Measurements from ENCODE around the gene CYP2U1.
A peak's percentile ranks its signal among the peaks of the same experiment; 100 is the strongest.
"Not testable (repeated sequence)": the region's sequence is repeated elsewhere in the genome, so short reads cannot be mapped to it uniquely, and the experiment has no call there.

Gene CYP2U1

DNA sequence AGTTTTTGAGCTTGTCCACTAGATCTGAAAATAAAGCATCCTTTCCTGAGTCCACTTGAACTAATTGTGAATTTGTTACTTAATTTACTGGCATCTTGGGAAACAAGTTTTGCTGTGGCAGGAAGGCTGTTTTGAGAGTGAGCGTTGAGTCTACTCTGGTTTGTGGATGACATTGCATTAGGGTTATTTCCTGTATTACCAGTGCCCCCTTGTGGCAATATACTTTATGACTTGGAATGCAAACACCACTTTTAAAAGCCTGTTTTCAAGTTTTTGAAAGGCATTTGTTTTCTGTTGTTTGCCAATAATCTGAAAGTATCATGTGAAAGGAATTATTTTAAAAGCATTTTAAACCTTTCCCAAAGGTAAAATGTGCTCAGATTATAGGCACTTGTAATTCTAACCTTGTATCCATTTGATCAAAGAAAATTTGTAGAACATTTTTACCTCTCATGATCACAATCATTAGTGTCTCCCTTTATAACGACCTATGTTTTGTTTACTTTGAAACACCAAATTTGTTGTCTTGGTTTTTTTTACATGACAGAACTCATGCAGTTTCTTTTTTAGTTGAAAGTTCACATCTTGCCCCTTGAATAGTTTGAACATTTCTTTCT lies 18.0 kb upstream of the CYP2U1 start:
- no peak overlapping the region for H3K4me3 ChIP-seq (ENCODE audit: low read depth, low read length)
- peak; percentile 64 for DNase-seq (ENCODE audit: low read depth)
- TF ChIP-seq, protein P1, sequence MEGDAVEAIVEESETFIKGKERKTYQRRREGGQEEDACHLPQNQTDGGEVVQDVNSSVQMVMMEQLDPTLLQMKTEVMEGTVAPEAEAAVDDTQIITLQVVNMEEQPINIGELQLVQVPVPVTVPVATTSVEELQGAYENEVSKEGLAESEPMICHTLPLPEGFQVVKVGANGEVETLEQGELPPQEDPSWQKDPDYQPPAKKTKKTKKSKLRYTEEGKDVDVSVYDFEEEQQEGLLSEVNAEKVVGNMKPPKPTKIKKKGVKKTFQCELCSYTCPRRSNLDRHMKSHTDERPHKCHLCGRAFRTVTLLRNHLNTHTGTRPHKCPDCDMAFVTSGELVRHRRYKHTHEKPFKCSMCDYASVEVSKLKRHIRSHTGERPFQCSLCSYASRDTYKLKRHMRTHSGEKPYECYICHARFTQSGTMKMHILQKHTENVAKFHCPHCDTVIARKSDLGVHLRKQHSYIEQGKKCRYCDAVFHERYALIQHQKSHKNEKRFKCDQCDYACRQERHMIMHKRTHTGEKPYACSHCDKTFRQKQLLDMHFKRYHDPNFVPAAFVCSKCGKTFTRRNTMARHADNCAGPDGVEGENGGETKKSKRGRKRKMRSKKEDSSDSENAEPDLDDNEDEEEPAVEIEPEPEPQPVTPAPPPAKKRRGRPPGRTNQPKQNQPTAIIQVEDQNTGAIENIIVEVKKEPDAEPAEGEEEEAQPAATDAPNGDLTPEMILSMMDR (IDR thresholded peaks at IDR 0.05; ENCODE audit: low read depth, low read length), result peak; percentile 36
- TF ChIP-seq MYC (IDR thresholded peaks at IDR 0.05; ENCODE audit: low read depth, low read length), result no peak

GRCh38 chr4:107915220-107915619 lies 16.1 kb upstream of the CYP2U1 start:
- DNase-seq (ENCODE audit: low read depth), result no peak
- no peak overlapping the region for H3K4me3 ChIP-seq (ENCODE audit: low read depth, low read length)
- TF ChIP-seq, protein P1 (IDR thresholded peaks at IDR 0.05; ENCODE audit: low read depth, low read length), result no peak
- TF ChIP-seq POLR2A (IDR thresholded peaks at IDR 0.05; ENCODE audit: extremely low read depth, insufficient read length), result no peak

- no peak for DNase-seq (ENCODE audit: low read depth)
- H3K4me3 ChIP-seq (ENCODE audit: low read depth, low read length), result no peak overlapping the region
- no peak for TF ChIP-seq POLR2A (IDR thresholded peaks at IDR 0.05; ENCODE audit: extremely low read depth, insufficient read length)
- no peak for TF ChIP-seq MAX (IDR thresholded peaks at IDR 0.05; ENCODE audit: low read depth, low read length)
- no peak for TF ChIP-seq MYC (IDR thresholded peaks at IDR 0.05; ENCODE audit: low read depth, low read length)
- TF ChIP-seq, protein P1 (IDR thresholded peaks at IDR 0.05; ENCODE audit: low read depth, low read length), result no peak
Measured at GRCh38 chr4:107916623-107917022, 14.7 kb upstream of the CYP2U1 start.

DNA sequence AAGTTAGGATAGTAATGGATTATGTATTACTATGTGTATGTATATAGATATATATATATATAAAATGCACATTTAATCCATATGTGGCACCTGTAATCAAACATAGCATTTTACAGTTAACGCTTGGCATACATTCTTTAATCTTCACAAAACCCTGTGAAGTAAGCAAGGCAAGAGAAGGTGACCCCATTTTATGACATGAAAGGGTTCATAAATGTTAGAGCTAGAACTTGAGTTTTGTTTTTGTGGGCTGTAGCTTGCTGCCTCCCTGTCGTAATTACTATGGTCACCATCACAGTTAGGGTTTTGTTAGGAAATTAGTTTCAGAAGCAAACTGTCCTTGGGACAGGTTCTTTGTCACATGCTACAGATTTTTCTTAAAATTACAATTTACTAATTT lies 13.8 kb upstream of the CYP2U1 start:
- H3K4me3 ChIP-seq (ENCODE audit: low read depth, low read length), result no peak overlapping the region
- no peak for DNase-seq (ENCODE audit: low read depth)
- TF ChIP-seq MYC (IDR thresholded peaks at IDR 0.05; ENCODE audit: low read depth, low read length) (no peak), MAX (IDR thresholded peaks at IDR 0.05; ENCODE audit: low read depth, low read length) (no peak), POLR2A (IDR thresholded peaks at IDR 0.05; ENCODE audit: extremely low read depth, insufficient read length) (no peak)
- TF ChIP-seq, protein P1 (IDR thresholded peaks at IDR 0.05; ENCODE audit: low read depth, low read length), result no peak

- TF ChIP-seq, protein P1 (IDR thresholded peaks at IDR 0.05; ENCODE audit: low read depth, low read length), result no peak
- TF ChIP-seq MAX (IDR thresholded peaks at IDR 0.05; ENCODE audit: low read depth, low read length) (no peak), POLR2A (IDR thresholded peaks at IDR 0.05; ENCODE audit: extremely low read depth, insufficient read length) (no peak), MYC (IDR thresholded peaks at IDR 0.05; ENCODE audit: low read depth, low read length) (no peak)
- H3K4me3 ChIP-seq (ENCODE audit: low read depth, low read length), result no peak overlapping the region
- DNase-seq (ENCODE audit: low read depth), result no peak
Measured at GRCh38 chr4:107922486-107923473, 8.6 kb upstream of the CYP2U1 start.

DNA sequence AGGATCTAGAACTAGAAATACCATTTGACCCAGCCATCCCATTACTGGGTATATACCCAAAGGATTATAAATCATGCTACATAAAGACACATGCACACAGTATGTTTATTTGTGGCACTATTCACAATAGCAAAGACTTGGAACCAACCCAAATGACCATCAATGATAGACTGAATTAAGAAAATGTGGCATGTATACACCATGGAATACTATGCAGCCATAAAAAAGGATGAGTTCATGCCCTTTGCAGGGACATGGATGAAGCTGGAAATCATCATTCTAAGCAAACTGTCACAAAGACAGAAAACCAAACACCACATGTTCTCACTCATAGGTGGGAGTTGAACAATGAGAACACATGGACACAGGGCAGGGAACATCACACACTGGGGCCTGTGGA lies 5.6 kb upstream of the CYP2U1 start:
- not testable (repeated sequence) for H3K4me3 ChIP-seq (ENCODE audit: low read depth, low read length); DNase-seq (ENCODE audit: low read depth)

- not testable (repeated sequence) for H3K4me3 ChIP-seq (ENCODE audit: low read depth, low read length); DNase-seq (ENCODE audit: low read depth)
Measured at GRCh38 chr4:107926875-107927274, 4.5 kb upstream of the CYP2U1 start.
